HG02938 (cell line): ENCODE data around the gene KCTD16.

Experiments
- ATAC-seq: cut with Tn5 transposase; IDR thresholded peaks from one replicate; pipeline ENCODE4 v1.9.1; 2021; ENCODE audit warnings: mild to moderate bottlenecking, moderate library complexity; ENCODE audit not compliant: unreplicated experiment

Gene KCTD16

GRCh38 chr5:144451187-144451973 is 280.7 kb downstream of the KCTD16 start:
- no peak for ATAC-seq

- ATAC-seq = no peak
Measured at GRCh38 chr5:144453753-144454152, 283.1 kb downstream of the KCTD16 start.

- no peak for ATAC-seq
Measured at GRCh38 chr5:144457160-144457559, 286.5 kb downstream of the KCTD16 start.

GRCh38 chr5:144458216-144458615 is 287.5 kb downstream of the KCTD16 start:
- no peak for ATAC-seq

- no peak for ATAC-seq
Measured at GRCh38 chr5:144460600-144460999, 289.9 kb downstream of the KCTD16 start.

- ATAC-seq = no peak
Measured at GRCh38 chr5:144462577-144462976, 291.9 kb downstream of the KCTD16 start.

GRCh38 chr5:144463481-144464223 is 293.0 kb downstream of the KCTD16 start:
- no peak for ATAC-seq

GRCh38 chr5:144464306-144464705 is 293.6 kb downstream of the KCTD16 start:
- no peak for ATAC-seq

GRCh38 chr5:144465441-144465840 is 294.8 kb downstream of the KCTD16 start:
- no peak for ATAC-seq

- no peak for ATAC-seq
Measured at GRCh38 chr5:144467792-144468191, 297.1 kb downstream of the KCTD16 start.

- ATAC-seq = no peak
Measured at GRCh38 chr5:144468571-144468970, 297.9 kb downstream of the KCTD16 start.

- ATAC-seq = no peak
Measured at GRCh38 chr5:144469106-144469505, 298.4 kb downstream of the KCTD16 start.

GRCh38 chr5:144472221-144472620 is 301.5 kb downstream of the KCTD16 start:
- no peak for ATAC-seq

GRCh38 chr5:144473650-144474049 is 303.0 kb downstream of the KCTD16 start:
- ATAC-seq = no peak

GRCh38 chr5:144478565-144478964 is 307.9 kb downstream of the KCTD16 start:
- ATAC-seq = no peak

- no peak for ATAC-seq
Measured at GRCh38 chr5:144481861-144482260, 311.2 kb downstream of the KCTD16 start.

GRCh38 chr5:144484124-144484897 is 313.6 kb downstream of the KCTD16 start:
- no peak for ATAC-seq

- ATAC-seq = no peak
Measured at GRCh38 chr5:144485540-144485939, 314.9 kb downstream of the KCTD16 start.

GRCh38 chr5:144487207-144487606 is 316.5 kb downstream of the KCTD16 start:
- no peak for ATAC-seq

- ATAC-seq = no peak
Measured at GRCh38 chr5:144487761-144488160, 317.1 kb downstream of the KCTD16 start.

- ATAC-seq = no peak
Measured at GRCh38 chr5:144503123-144503522, 332.4 kb downstream of the KCTD16 start.
